HepG2 (cell line): ENCODE data around the gene MYH9. TPM values are rescaled to one million over a fixed set of nuclear protein-coding genes. Genes with fewer than 3 reads are reported as not detected.

Source experiments
- ATM ChIP-seq: fragments of 450-650 bp; IDR thresholded peaks from 2 replicates; pipeline ENCODE4 v1.7.1; 2017; ENCODE audit warnings: mild to moderate bottlenecking, borderline replicate concordance
- CREM ChIP-seq, 2 experiments: sonication (generic) in 1 of 2; formaldehyde crosslinking in 1 of 2; IDR thresholded peaks; 2 replicates each; pipeline versions ENCODE4 v1.4.0 to v1.6.1; 2016 to 2020; ENCODE audit warnings: antibody characterized with exemption in 1 of 2, mild to moderate bottlenecking in 1 of 2, missing genetic modification reagents in 1 of 2
- GTF3A ChIP-seq: sonication (generic); formaldehyde crosslinking; conservative IDR thresholded peaks from 2 replicates; pipeline ENCODE4 v1.4.0; 2020; ENCODE audit warnings: mild to moderate bottlenecking, missing genetic modification reagents
- IRF2 ChIP-seq: IDR thresholded peaks from 2 replicates; pipeline ENCODE4 v1.6.1; 2018; ENCODE audit warnings: missing genetic modification reagents, missing compliant biosample characterization
- PLSCR1 ChIP-seq: sonication (generic); formaldehyde crosslinking; IDR thresholded peaks from 2 replicates; pipeline ENCODE4 v1.5.0; 2020; ENCODE audit warnings: missing genetic modification reagents, mild to moderate bottlenecking, borderline replicate concordance
- SALL1 ChIP-seq: sonication (generic); formaldehyde crosslinking; IDR thresholded peaks from 2 replicates; pipeline ENCODE4 v1.8.0; 2022; ENCODE audit warnings: mild to moderate bottlenecking, missing genetic modification reagents
- SCMH1 ChIP-seq: sonication (generic); formaldehyde crosslinking; IDR thresholded peaks from 2 replicates; pipeline ENCODE4 v1.9.0; 2021; ENCODE audit warnings: missing genetic modification reagents, mild to moderate bottlenecking, borderline replicate concordance
- SP5 ChIP-seq: IDR thresholded peaks from 2 replicates; pipeline ENCODE4 v1.6.1; 2016; ENCODE audit warnings: low read depth, borderline replicate concordance
- TCF7L2 ChIP-seq: IDR thresholded peaks from 2 replicates; pipeline ENCODE4 v1.6.1; 2011; ENCODE audit warnings: mild to moderate bottlenecking, low read depth, low read length, moderate library complexity
- ZFX ChIP-seq: sonication (generic); formaldehyde crosslinking; IDR thresholded peaks from 2 replicates; pipeline ENCODE4 v1.4.0; 2020; ENCODE audit warnings: mild to moderate bottlenecking, low read depth, missing genetic modification reagents, moderate library complexity
- ZNF12 ChIP-seq: sonication (generic); formaldehyde crosslinking; IDR thresholded peaks from 2 replicates; pipeline ENCODE4 v1.5.0; 2020; ENCODE audit warnings: missing genetic modification reagents
- ZNF292 ChIP-seq: sonication (generic); formaldehyde crosslinking; IDR thresholded peaks from 2 replicates; pipeline ENCODE4 v1.8.1; 2022; ENCODE audit warnings: mild to moderate bottlenecking, low read depth, missing genetic modification reagents, borderline replicate concordance
- ZNF331 ChIP-seq: sonication (generic); formaldehyde crosslinking; IDR thresholded peaks from 2 replicates; pipeline ENCODE4 v1.4.0; 2020; ENCODE audit warnings: missing genetic modification reagents
- ZNF609 ChIP-seq: sonication (generic); formaldehyde crosslinking; IDR thresholded peaks from 2 replicates; pipeline ENCODE4 v1.4.0; 2020; ENCODE audit warnings: mild to moderate bottlenecking, missing genetic modification reagents, borderline replicate concordance
- ZNF629 ChIP-seq: sonication (generic); formaldehyde crosslinking; conservative IDR thresholded peaks from 2 replicates; pipeline ENCODE4 v1.5.0; 2020; ENCODE audit warnings: missing genetic modification reagents
- ZNF788 ChIP-seq: sonication (generic); formaldehyde crosslinking; IDR thresholded peaks from 2 replicates; pipeline ENCODE4 v1.5.0; 2020; ENCODE audit warnings: mild to moderate bottlenecking, missing genetic modification reagents, borderline replicate concordance
- ZNF883 ChIP-seq: sonication (generic); formaldehyde crosslinking; IDR thresholded peaks from 2 replicates; pipeline ENCODE4 v1.5.1; 2020; ENCODE audit warnings: mild to moderate bottlenecking, missing genetic modification reagents; ENCODE audit errors: not compliant biosample characterization
- ZNF891 ChIP-seq: sonication (generic); formaldehyde crosslinking; IDR thresholded peaks from 2 replicates; pipeline ENCODE4 v1.5.0; 2020; ENCODE audit warnings: mild to moderate bottlenecking, missing genetic modification reagents
- polyA plus RNA-seq, 8 experiments: library from polyadenylated mRNA; depleted of rRNA in 3 of 8; stranded (reverse) in 7 of 8; unstranded in 1 of 8; fragments of >200 nt; fragmentation: Illumina TruSeq in 4 of 8; extraction: Trizol in 4 of 8; gene quantifications; 2 replicates each; pipeline versions ENCODE4 v1.2.1 to v1.2.3, GENCODE V29; 2011 to 2016; ENCODE audit warnings: low read depth in 4 of 8, missing spikeins in 1 of 8, mixed read lengths in 1 of 8; ENCODE audit not compliant: insufficient read depth in 1 of 8
- total RNA-seq, 5 experiments: library from RNA; depleted of rRNA; stranded (reverse); fragments of >200 nt; fragmentation: Illumina TruSeq; extraction: Trizol; gene quantifications; 2 replicates each; pipeline ENCODE4 v1.2.3, GENCODE V29; 2016; ENCODE audit warnings: low read depth in 1 of 5
- TF ChIP-seq, protein P1 (sequence below): sonication (generic); formaldehyde crosslinking; IDR thresholded peaks from 2 replicates; pipeline ENCODE4 v1.8.1; 2023; ENCODE audit warnings: mild to moderate bottlenecking, missing genetic modification reagents
- TF ChIP-seq, protein P2 (sequence below): sonication (generic); formaldehyde crosslinking; IDR thresholded peaks from 2 replicates; pipeline ENCODE4 v1.4.0; 2020; ENCODE audit warnings: missing genetic modification reagents

The MYH9 gene
- total and polyA plus RNA-seq, 2 of the 13 experiments (the other 11 are each of a cell fraction or from before 2014, with no cell fraction given), result 50.7 to 98.5 TPM

DNA sequence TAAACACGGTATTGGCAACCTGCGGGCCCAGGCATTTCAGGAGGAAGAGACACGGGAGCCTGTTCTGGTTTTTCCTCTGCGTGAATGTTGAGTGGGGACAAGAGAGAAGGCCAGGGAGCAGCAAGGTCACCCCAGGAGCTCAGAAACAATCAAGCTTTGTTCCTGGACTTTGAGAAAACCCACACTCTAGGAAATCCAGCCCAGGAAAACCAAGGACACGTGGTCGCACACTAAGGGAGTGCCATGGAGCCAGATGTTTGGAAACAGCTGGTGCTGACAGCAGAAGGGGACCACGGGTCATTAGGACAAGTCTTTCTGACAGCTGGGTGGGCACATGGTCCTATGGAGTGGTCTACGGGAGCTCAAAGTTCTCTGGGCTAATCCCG lies 44.1 kb downstream of the MYH9 start (continued):
- TF ChIP-seq, protein P1, sequence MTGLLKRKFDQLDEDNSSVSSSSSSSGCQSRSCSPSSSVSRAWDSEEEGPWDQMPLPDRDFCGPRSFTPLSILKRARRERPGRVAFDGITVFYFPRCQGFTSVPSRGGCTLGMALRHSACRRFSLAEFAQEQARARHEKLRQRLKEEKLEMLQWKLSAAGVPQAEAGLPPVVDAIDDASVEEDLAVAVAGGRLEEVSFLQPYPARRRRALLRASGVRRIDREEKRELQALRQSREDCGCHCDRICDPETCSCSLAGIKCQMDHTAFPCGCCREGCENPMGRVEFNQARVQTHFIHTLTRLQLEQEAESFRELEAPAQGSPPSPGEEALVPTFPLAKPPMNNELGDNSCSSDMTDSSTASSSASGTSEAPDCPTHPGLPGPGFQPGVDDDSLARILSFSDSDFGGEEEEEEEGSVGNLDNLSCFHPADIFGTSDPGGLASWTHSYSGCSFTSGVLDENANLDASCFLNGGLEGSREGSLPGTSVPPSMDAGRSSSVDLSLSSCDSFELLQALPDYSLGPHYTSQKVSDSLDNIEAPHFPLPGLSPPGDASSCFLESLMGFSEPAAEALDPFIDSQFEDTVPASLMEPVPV (CRISPR knock-in tag), result 0 out of 2 replicates have a peak, but pooled peaks have one; percentile 40
- TF ChIP-seq GTF3A (CRISPR knock-in tag), result no peak
- peak; percentile 91 for TF ChIP-seq SALL1
- no peak for TF ChIP-seq ATM
- TF ChIP-seq SCMH1, result no peak
- no peak for TF ChIP-seq ZNF629 (CRISPR knock-in tag)
- TF ChIP-seq PLSCR1 (CRISPR knock-in tag), result no peak
- TF ChIP-seq ZNF331, result no peak; the same call in 1 of the 2 replicates
- peak; percentile 52; the same call in 1 of the 2 replicates for TF ChIP-seq CREM (IDR thresholded peaks at IDR 0.05)
- TF ChIP-seq CREM (CRISPR knock-in tag; IDR thresholded peaks at IDR 0.05), result no peak
- TF ChIP-seq ZNF883 (CRISPR knock-in tag), result no peak
- TF ChIP-seq ZNF609 (CRISPR knock-in tag), result no peak; the same call in 1 of the 2 replicates
- TF ChIP-seq ZNF891 (CRISPR knock-in tag), result no peak
- no peak for TF ChIP-seq TCF7L2
- TF ChIP-seq IRF2 (CRISPR knock-in tag), result peak; percentile 53; the same call in 1 of the 2 replicates
- peak; percentile 53; the same call in 1 of the 2 replicates for TF ChIP-seq ZNF788
- peak; percentile 38; the same call in 1 of the 2 replicates for TF ChIP-seq ZFX (CRISPR knock-in tag)
- no peak for TF ChIP-seq ZNF12
- TF ChIP-seq SP5 (CRISPR knock-in tag), result 0 out of 2 replicates have a peak, but pooled peaks have one; percentile 31
- TF ChIP-seq, protein P2, sequence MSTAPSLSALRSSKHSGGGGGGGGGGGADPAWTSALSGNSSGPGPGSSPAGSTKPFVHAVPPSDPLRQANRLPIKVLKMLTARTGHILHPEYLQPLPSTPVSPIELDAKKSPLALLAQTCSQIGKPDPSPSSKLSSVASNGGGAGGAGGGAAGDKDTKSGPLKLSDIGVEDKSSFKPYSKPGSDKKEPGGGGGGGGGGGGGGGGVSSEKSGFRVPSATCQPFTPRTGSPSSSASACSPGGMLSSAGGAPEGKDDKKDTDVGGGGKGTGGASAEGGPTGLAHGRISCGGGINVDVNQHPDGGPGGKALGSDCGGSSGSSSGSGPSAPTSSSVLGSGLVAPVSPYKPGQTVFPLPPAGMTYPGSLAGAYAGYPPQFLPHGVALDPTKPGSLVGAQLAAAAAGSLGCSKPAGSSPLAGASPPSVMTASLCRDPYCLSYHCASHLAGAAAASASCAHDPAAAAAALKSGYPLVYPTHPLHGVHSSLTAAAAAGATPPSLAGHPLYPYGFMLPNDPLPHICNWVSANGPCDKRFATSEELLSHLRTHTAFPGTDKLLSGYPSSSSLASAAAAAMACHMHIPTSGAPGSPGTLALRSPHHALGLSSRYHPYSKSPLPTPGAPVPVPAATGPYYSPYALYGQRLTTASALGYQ (CRISPR knock-in tag), result 0 out of 2 replicates have a peak, but pooled peaks have one; percentile 41
- TF ChIP-seq ZNF292 (CRISPR knock-in tag), result 0 out of 2 replicates have a peak, but pooled peaks have one; percentile 21
